ENCODE measurements around the gene CYBA. TPM values are rescaled to one million over a fixed set of nuclear protein-coding genes. Genes with fewer than 3 reads are reported as not detected.
A peak's percentile ranks its signal among the peaks of the same experiment; 100 is the strongest.

The CYBA gene
- polyA plus RNA-seq, 2 of the 4 experiments (the other 2 are of a cell fraction): 75.7 to 185 TPM

- Histone ChIP-seq H3K9me3 (no peaks in the 10 kb centered on the region), H3K27ac (no peak overlapping the region), H3K4me1 (no peaks in the 10 kb centered on the region), H3K4me3 (no peak overlapping the region), H3K4me2 (no peak overlapping the region)
- CTCF ChIA-PET: interaction anchor here (0.7 to 1.5 kb wide), 3 partner anchors 13 to 109 kb away, joined by 3 to 4 read pairs (median 4); no protein-coding TSS in a partner anchor
- DNase-seq (ENCODE audit: low read depth in 1 of 2, low spot score in 1 of 2): no peak
- no peak for FAIRE-seq
- no peak for ATAC-seq
- POLR2A ChIA-PET: no interaction called here
- 83% methylated on average over 19 of the region's 19 CpGs for WGBS (ENCODE audit: missing lambda C conversion rate)
- TF ChIP-seq USF2 (IDR thresholded peaks at IDR 0.05) (no peak), TP53 (CRISPR knock-in tag; IDR thresholded peaks at IDR 0.05) (no peak), NR3C1 (IDR thresholded peaks at IDR 0.05) (no peak), HOXB5 (CRISPR knock-in tag; IDR thresholded peaks at IDR 0.05) (no peak), CEBPB (IDR thresholded peaks at IDR 0.05) (no peak), POLR2A (IDR thresholded peaks at IDR 0.05; ENCODE audit: low read length) (no peak), ZNF302 (CRISPR knock-in tag; IDR thresholded peaks at IDR 0.05) (no peak), RCOR1 (IDR thresholded peaks at IDR 0.05; ENCODE audit: low read depth, low read length) (no peak), EP300 (IDR thresholded peaks at IDR 0.05) (no peak)
Measured at GRCh38 chr16:88673716-88674379, 23.0 kb upstream of the CYBA start.

- no peak overlapping the region for H3K27ac ChIP-seq
- 59% methylated on average over 11 of the region's 11 CpGs for WGBS (ENCODE audit: missing lambda C conversion rate)
- DNase-seq (ENCODE audit: low read depth in 1 of 2, low spot score in 1 of 2) (peak; percentile 42 to 47), FAIRE-seq (no peak), ATAC-seq (peak in 1 of 2 experiments; percentile 90; a peak in 4 of 6 replicates)
- TF ChIP-seq RAD21 (conservative IDR thresholded peaks at IDR 0.05 in 1 of 2, IDR thresholded peaks at IDR 0.05 in 1 of 2): peak in 1 of 2 experiments; percentile 50; a peak in 2 of 5 replicates
- no peak for TF ChIP-seq RNF2 (IDR thresholded peaks at IDR 0.05; ENCODE audit: borderline replicate concordance, low read depth)
- TF ChIP-seq ZFP36 (IDR thresholded peaks at IDR 0.05; ENCODE audit: borderline replicate concordance, partially characterized antibody): no peak
- no peak for TF ChIP-seq FOXS1 (CRISPR knock-in tag; IDR thresholded peaks at IDR 0.05)
- no peak for TF ChIP-seq ZNF302 (CRISPR knock-in tag; IDR thresholded peaks at IDR 0.05)
- TF ChIP-seq BCL3 (IDR thresholded peaks at IDR 0.05): no peak
- no peak for TF ChIP-seq PHF8 (IDR thresholded peaks at IDR 0.05; ENCODE audit: borderline replicate concordance, low read depth)
- TF ChIP-seq MAX (IDR thresholded peaks at IDR 0.05): no peak
- TF ChIP-seq USF2 (IDR thresholded peaks at IDR 0.05): no peak
- TF ChIP-seq REST (IDR thresholded peaks at IDR 0.05): no peak
- TF ChIP-seq CBX2 (IDR thresholded peaks at IDR 0.05; ENCODE audit: borderline replicate concordance, low read depth): no peak
- TF ChIP-seq CTCF (IDR thresholded peaks at IDR 0.05): peak; percentile 18; the same call in 1 of the 3 replicates
- TF ChIP-seq FOSL2 (IDR thresholded peaks at IDR 0.05): no peak
- no peak for TF ChIP-seq FOSL2 (CRISPR knock-in tag; IDR thresholded peaks at IDR 0.05)
- CTCF ChIA-PET: interaction anchor here (0.9 to 2.4 kb wide), 10 partner anchors 9 to 143 kb away, joined by 3 to 8 read pairs (median 4); partner anchors contain the start of genes CTU2 and RNF166
- H3K4me2 ChIP-seq: no peak overlapping the region
- POLR2A ChIA-PET: no interaction called here
- H3K4me3 ChIP-seq: no peak overlapping the region
- no peaks in the 10 kb centered on the region for H3K9me3 ChIP-seq
- H3K4me1 ChIP-seq: no peaks in the 10 kb centered on the region
Measured at GRCh38 chr16:88672776-88673175, 21.9 kb upstream of the CYBA start.
